Measurements from ENCODE around the gene ENTPD5. TPM values are rescaled to one million over a fixed set of nuclear protein-coding genes. Genes with fewer than 3 reads are reported as not detected.
"Not testable (repeated sequence)": the region's sequence is repeated elsewhere in the genome, so short reads cannot be mapped to it uniquely, and the experiment has no call there.

The ENTPD5 gene
- total RNA-seq, 1 experiment from 2014 or later, result 6.8 TPM

DNA sequence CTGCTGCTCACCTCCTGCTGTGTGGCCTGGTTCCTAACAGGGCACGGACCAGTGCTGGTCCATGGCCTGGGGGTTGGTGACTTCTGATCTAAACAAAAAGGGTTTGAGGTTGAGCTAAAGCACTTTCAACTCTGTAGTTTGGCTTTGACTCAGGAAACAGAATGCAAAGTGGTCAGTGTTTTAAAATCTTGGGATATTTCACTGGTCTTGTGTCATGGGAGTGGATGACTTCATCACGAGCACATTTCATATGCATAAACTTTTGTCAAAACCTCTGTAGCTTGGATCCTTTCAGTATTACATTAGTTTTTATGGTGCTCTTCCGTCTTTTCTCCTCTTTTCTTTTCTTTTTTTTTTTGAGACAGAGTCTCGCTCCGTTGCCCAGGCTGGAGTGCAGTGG is 94.8 kb downstream of the ENTPD5 start:
- no peaks in the 10 kb centered on the region for H4K20me1 ChIP-seq (ENCODE audit: control insufficient read depth, insufficient read depth, insufficient read length)
- no peak overlapping the region for H2BK15ac ChIP-seq (ENCODE audit: low read depth, low read length)
- H2BK20ac ChIP-seq (ENCODE audit: low read depth, low read length, poor library complexity, severe bottlenecking), result no peak overlapping the region
- no peaks in the 10 kb centered on the region for H3K23me2 ChIP-seq (ENCODE audit: insufficient read length, low read depth, low read length, poor library complexity, severe bottlenecking)
- H3T11ph ChIP-seq (ENCODE audit: low read length), result no peak overlapping the region
- H3K4me3 Mint-ChIP-seq, result no peak overlapping the region
- H3K4me1 ChIP-seq (ENCODE audit: insufficient read depth, low read length), result no peaks in the 10 kb centered on the region
- peaks cover 5 to 67% (median 58%) of the 10 kb centered on the region in 3 experiments for H3K36me3 Mint-ChIP-seq (ENCODE audit: insufficient read depth in 1 of 3, low read depth in 3 of 3)
- H3K9me3 Mint-ChIP-seq, result no peaks in the 10 kb centered on the region
- H2BK12ac ChIP-seq (ENCODE audit: insufficient read length, low read depth, low read length), result no peak overlapping the region
- H3K4me2 ChIP-seq (ENCODE audit: insufficient read depth, insufficient read length, low read length), result no peak overlapping the region
- no peak overlapping the region for H2BK120ac ChIP-seq (ENCODE audit: low read depth, low read length, poor library complexity, severe bottlenecking)
- H3K18ac ChIP-seq (ENCODE audit: insufficient read length, low read depth, low read length), result no peak overlapping the region
- no peak overlapping the region for H3K56ac ChIP-seq (ENCODE audit: insufficient read length, low read depth, low read length)
- no peaks in the 10 kb centered on the region for H3K27me3 Mint-ChIP-seq (ENCODE audit: low read depth)
- no CpG with 5 or more reads among the region's 5 CpGs for WGBS (ENCODE audit: extremely low coverage, insufficient read length, low lambda C conversion rate)
- H3K27me3 ChIP-seq (ENCODE audit: insufficient read depth, low read length), result no peaks in the 10 kb centered on the region
- no peaks in the 10 kb centered on the region for H3K79me2 ChIP-seq (ENCODE audit: insufficient read depth, low read length)
- H3K23ac ChIP-seq (ENCODE audit: insufficient read length, low read depth, low read length), result no peak overlapping the region
- H3K9me3 ChIP-seq (ENCODE audit: control insufficient read depth, low read depth, low read length), result no peaks in the 10 kb centered on the region
- no peak overlapping the region for H2AFZ ChIP-seq (ENCODE audit: low read length)
- no peak overlapping the region; a peak in 1 of 7 replicates for H3K27ac Mint-ChIP-seq
- no peak overlapping the region for H2AK5ac ChIP-seq (ENCODE audit: insufficient read length, low read length)
- TF ChIP-seq, protein P1, sequence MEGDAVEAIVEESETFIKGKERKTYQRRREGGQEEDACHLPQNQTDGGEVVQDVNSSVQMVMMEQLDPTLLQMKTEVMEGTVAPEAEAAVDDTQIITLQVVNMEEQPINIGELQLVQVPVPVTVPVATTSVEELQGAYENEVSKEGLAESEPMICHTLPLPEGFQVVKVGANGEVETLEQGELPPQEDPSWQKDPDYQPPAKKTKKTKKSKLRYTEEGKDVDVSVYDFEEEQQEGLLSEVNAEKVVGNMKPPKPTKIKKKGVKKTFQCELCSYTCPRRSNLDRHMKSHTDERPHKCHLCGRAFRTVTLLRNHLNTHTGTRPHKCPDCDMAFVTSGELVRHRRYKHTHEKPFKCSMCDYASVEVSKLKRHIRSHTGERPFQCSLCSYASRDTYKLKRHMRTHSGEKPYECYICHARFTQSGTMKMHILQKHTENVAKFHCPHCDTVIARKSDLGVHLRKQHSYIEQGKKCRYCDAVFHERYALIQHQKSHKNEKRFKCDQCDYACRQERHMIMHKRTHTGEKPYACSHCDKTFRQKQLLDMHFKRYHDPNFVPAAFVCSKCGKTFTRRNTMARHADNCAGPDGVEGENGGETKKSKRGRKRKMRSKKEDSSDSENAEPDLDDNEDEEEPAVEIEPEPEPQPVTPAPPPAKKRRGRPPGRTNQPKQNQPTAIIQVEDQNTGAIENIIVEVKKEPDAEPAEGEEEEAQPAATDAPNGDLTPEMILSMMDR (conservative IDR thresholded peaks at IDR 0.05), result no peak
- H3K4me1 Mint-ChIP-seq, result no peaks in the 10 kb centered on the region
- no peak overlapping the region for H4K91ac ChIP-seq (ENCODE audit: insufficient read length, low read depth, low read length)
- no peak for DNase-seq
- no peak overlapping the region for H2BK5ac ChIP-seq (ENCODE audit: insufficient read length, low read length)
- no peak overlapping the region for H3K4ac ChIP-seq (ENCODE audit: low read depth, low read length)
- no peak overlapping the region for H3K14ac ChIP-seq (ENCODE audit: insufficient read depth, low read length)
- H4K5ac ChIP-seq (ENCODE audit: insufficient read length, low read depth, low read length), result no peak overlapping the region
- no peak overlapping the region for H4K8ac ChIP-seq (replicated peaks; ENCODE audit: insufficient read length, low read depth, low read length)
- H3K9ac ChIP-seq (ENCODE audit: extremely low read depth, insufficient read length, low read length), result no peak overlapping the region
- no peak overlapping the region for H3K27ac ChIP-seq (ENCODE audit: insufficient read length, low read depth, low read length)
- H3K79me1 ChIP-seq (ENCODE audit: insufficient read depth, low read depth, low read length, poor library complexity, severe bottlenecking), result no peaks in the 10 kb centered on the region

DNA sequence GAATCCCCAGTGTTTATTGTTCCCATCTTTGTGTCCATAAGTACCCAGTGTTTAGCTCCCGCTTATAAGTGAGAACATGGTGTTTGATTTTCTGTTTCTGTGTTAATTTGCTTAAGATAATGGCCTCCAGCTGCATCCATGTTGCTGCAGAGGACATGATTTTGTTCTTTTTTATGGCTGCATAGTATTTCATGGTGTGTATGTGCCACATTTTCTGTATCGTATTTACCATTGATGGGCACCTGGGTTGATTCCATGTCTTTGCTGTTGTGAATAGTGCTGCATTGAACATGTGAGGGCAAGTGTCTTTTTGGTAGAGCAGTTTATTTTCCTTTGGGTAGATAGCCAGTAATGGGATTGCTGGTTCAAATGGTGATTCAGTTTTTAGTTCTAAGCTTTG is 99.6 kb downstream of the ENTPD5 start:
- not testable (repeated sequence) for H3K27me3 Mint-ChIP-seq (ENCODE audit: low read depth); H3K27ac Mint-ChIP-seq; H3K9ac ChIP-seq (ENCODE audit: extremely low read depth, insufficient read length, low read length); DNase-seq; H3K27ac ChIP-seq (ENCODE audit: insufficient read length, low read depth, low read length); H3K18ac ChIP-seq (ENCODE audit: insufficient read length, low read depth, low read length); H2BK120ac ChIP-seq (ENCODE audit: low read depth, low read length, poor library complexity, severe bottlenecking); H3K27me3 ChIP-seq (ENCODE audit: insufficient read depth, low read length); H3K4me3 Mint-ChIP-seq; H4K91ac ChIP-seq (ENCODE audit: insufficient read length, low read depth, low read length); H3K79me2 ChIP-seq (ENCODE audit: insufficient read depth, low read length); H3K4me1 ChIP-seq (ENCODE audit: insufficient read depth, low read length); H3K14ac ChIP-seq (ENCODE audit: insufficient read depth, low read length); H3K79me1 ChIP-seq (ENCODE audit: insufficient read depth, low read depth, low read length, poor library complexity, severe bottlenecking); H2AK5ac ChIP-seq (ENCODE audit: insufficient read length, low read length); H3K9me3 Mint-ChIP-seq; H3K4ac ChIP-seq (ENCODE audit: low read depth, low read length); H3K56ac ChIP-seq (ENCODE audit: insufficient read length, low read depth, low read length); H4K8ac ChIP-seq (replicated peaks; ENCODE audit: insufficient read length, low read depth, low read length); H3K23me2 ChIP-seq (ENCODE audit: insufficient read length, low read depth, low read length, poor library complexity, severe bottlenecking); H4K5ac ChIP-seq (ENCODE audit: insufficient read length, low read depth, low read length); H2BK15ac ChIP-seq (ENCODE audit: low read depth, low read length); H3K9me3 ChIP-seq (ENCODE audit: control insufficient read depth, low read depth, low read length); H2BK5ac ChIP-seq (ENCODE audit: insufficient read length, low read length); H2BK12ac ChIP-seq (ENCODE audit: insufficient read length, low read depth, low read length); H3K23ac ChIP-seq (ENCODE audit: insufficient read length, low read depth, low read length); H2BK20ac ChIP-seq (ENCODE audit: low read depth, low read length, poor library complexity, severe bottlenecking); H3K4me1 Mint-ChIP-seq; H3K4me2 ChIP-seq (ENCODE audit: insufficient read depth, insufficient read length, low read length); H3T11ph ChIP-seq (ENCODE audit: low read length); H2AFZ ChIP-seq (ENCODE audit: low read length); H4K20me1 ChIP-seq (ENCODE audit: control insufficient read depth, insufficient read depth, insufficient read length)
- H3K36me3 Mint-ChIP-seq (ENCODE audit: insufficient read depth in 1 of 3, low read depth in 3 of 3), result peaks cover 2 to 52% (median 30%) of the 10 kb centered on the region in 3 experiments; a peak in 6 of 7 replicates
- WGBS (ENCODE audit: extremely low coverage, insufficient read length, low lambda C conversion rate), result no CpG with 5 or more reads among the region's 2 CpGs
